ENCODE results near the gene TMEM109.

TMEM109 gene

DNA sequence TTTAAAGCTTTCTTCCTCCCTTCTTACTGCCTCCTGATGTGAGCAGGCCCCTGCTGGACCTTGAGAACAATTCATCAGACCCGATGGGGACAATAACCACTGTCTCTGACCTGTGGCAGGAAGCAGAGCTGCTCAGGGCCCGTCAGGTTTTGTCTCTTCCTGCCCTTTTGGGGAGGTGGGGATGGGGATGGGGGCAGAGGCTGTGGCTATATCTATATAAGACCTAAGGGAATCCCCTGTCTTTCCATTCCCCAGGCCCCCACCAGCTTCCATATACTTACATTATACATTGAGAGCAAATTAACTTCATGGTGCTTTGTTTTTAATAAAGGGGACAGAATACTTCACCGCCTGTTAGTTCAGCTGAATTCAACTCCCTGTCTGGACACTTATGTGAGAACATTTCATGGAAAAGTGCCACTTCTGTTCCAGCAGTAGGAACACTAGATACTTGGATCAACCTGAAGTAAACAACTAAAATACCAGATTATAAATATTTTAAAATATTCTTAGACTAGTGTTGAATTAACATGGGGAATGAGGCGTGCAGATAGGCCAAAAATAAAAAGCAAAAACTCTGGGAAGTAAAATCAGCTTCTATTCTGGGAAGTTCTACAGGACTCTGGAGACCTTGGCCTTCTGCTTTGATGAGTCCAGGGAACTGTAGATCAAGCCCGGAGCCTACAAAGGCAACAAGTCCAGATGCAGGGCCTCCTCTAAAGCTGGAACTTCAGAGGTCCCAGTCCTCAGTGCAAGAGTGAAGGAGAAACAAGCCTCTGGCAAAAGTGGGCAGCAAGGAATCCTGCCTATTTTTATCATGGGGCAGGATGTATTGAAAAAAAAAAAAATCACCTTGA, 35.5 kb upstream of the TMEM109 start:
- ChIA-PET POLR2A (no interaction called here), CTCF (interaction anchor here (0.9 to 1.2 kb wide), 4 partner anchors 9 to 21 kb away, joined by 3 to 5 read pairs (median 4); no protein-coding TSS in a partner anchor)
- Histone ChIP-seq H3K36me3 (ENCODE audit: control insufficient read depth in 2 of 2, insufficient read depth in 1 of 2, low read length in 2 of 2) (peaks cover 0 to 28% of the 10 kb centered on the region in 2 experiments; a peak in 1 of 3 replicates), H3K27ac (ENCODE audit: extremely low read depth, low read depth, low read length) (no peak overlapping the region), H3K4me3 (ENCODE audit: low read depth, low read length) (no peak overlapping the region), H3K4me1 (ENCODE audit: control insufficient read depth, insufficient read depth, low read length) (no peaks in the 10 kb centered on the region), H3K9me3 (ENCODE audit: control insufficient read depth, insufficient read depth, low read depth, low read length) (no peaks in the 10 kb centered on the region)
- TF ChIP-seq KLF10 (tag by site-specific recombination; IDR thresholded peaks at IDR 0.05): no peak
- no peak for TF ChIP-seq ZNF560 (tag by site-specific recombination; IDR thresholded peaks at IDR 0.05; ENCODE audit: borderline replicate concordance)
- TF ChIP-seq, protein P1, sequence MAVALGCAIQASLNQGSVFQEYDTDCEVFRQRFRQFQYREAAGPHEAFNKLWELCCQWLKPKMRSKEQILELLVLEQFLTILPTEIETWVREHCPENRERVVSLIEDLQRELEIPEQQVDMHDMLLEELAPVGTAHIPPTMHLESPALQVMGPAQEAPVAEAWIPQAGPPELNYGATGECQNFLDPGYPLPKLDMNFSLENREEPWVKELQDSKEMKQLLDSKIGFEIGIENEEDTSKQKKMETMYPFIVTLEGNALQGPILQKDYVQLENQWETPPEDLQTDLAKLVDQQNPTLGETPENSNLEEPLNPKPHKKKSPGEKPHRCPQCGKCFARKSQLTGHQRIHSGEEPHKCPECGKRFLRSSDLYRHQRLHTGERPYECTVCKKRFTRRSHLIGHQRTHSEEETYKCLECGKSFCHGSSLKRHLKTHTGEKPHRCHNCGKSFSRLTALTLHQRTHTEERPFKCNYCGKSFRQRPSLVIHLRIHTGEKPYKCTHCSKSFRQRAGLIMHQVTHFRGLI (tag by site-specific recombination; IDR thresholded peaks at IDR 0.05): no peak
- TF ChIP-seq ZBTB17 (tag by site-specific recombination; IDR thresholded peaks at IDR 0.05): no peak
- TF ChIP-seq, protein P2, sequence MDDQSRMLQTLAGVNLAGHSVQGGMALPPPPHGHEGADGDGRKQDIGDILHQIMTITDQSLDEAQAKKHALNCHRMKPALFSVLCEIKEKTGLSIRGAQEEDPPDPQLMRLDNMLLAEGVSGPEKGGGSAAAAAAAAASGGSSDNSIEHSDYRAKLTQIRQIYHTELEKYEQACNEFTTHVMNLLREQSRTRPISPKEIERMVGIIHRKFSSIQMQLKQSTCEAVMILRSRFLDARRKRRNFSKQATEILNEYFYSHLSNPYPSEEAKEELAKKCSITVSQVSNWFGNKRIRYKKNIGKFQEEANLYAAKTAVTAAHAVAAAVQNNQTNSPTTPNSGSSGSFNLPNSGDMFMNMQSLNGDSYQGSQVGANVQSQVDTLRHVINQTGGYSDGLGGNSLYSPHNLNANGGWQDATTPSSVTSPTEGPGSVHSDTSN (CRISPR knock-in tag; IDR thresholded peaks at IDR 0.05): no peak
- TF ChIP-seq, protein P3, sequence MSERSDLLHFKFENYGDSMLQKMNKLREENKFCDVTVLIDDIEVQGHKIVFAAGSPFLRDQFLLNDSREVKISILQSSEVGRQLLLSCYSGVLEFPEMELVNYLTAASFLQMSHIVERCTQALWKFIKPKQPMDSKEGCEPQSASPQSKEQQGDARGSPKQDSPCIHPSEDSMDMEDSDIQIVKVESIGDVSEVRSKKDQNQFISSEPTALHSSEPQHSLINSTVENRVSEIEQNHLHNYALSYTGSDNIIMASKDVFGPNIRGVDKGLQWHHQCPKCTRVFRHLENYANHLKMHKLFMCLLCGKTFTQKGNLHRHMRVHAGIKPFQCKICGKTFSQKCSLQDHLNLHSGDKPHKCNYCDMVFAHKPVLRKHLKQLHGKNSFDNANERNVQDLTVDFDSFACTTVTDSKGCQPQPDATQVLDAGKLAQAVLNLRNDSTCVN (tag by site-specific recombination; optimal IDR thresholded peaks at IDR 0.05): no peak
- no peak for TF ChIP-seq ZNF610 (tag by site-specific recombination; IDR thresholded peaks at IDR 0.05; ENCODE audit: borderline replicate concordance)
- TF ChIP-seq ZFP3 (tag by site-specific recombination; IDR thresholded peaks at IDR 0.05; ENCODE audit: low read depth): no peak
- no peak for TF ChIP-seq ZBTB7A (tag by site-specific recombination; IDR thresholded peaks at IDR 0.05; ENCODE audit: low read depth)

DNA sequence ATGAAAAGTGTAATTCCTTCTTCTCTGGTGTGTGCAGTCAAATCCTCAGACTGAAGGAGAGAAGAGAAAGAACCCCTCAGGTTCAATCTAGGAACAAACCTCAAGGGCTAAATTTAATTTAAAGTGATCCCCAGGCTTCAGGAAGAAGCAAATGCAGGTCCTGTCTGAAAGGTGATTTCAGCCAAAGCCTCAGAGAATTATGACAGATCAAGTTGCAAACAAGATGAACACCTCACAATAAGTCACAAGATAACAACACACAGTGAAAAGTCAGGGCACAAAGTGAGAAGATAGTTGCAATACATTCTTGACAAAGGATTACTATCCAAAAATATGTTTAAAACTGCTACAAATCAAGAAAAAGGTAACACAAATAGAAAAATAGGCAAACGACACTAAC, 34.9 kb upstream of the TMEM109 start:
- ChIA-PET POLR2A (no interaction called here), CTCF (interaction anchor here (0.9 to 1.1 kb wide), 3 partner anchors 8 to 12 kb away, joined by 3 to 4 read pairs (median 4); no protein-coding TSS in a partner anchor)
- TF ChIP-seq, protein P3 (tag by site-specific recombination; optimal IDR thresholded peaks at IDR 0.05): no peak

DNA sequence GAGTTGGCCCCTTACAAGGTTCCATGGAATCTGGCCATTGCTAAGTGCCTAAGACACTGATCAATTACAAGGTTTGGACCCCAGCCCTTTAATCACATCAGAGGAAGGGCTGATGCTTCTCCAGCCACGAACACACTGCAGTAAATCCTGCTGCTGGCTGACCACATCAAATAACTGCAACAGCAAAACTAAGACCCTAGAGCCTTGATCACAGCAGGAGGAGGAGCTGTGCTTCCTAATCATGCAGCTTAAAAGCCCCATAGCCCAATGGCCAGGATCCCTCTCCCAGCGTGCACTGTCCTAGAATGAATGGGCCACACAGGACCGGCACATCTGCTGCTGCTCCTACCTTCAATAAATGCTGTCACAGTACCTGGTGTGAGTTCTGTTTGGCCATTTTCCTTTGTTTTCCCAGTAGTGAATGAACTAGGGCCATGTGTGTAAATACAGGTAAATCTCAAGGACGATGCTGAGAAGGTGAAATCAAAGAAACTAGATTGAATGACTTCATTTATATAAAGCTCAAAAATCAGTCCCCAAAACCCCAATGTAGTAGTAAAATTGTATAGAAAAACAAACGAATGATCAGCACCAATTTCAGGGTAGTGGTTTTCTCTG, 33.9 kb upstream of the TMEM109 start:
- TF ChIP-seq ZNF48 (tag by site-specific recombination; IDR thresholded peaks at IDR 0.05): no peak
- H3K4me1 ChIP-seq (ENCODE audit: control insufficient read depth, insufficient read depth, low read length): no peaks in the 10 kb centered on the region
- no peaks in the 10 kb centered on the region for H3K9me3 ChIP-seq (ENCODE audit: control insufficient read depth, insufficient read depth, low read depth, low read length)
- ChIA-PET CTCF (interaction anchor here (1.1 kb wide), 1 partner anchor 20 kb away, joined by 6 read pairs; no protein-coding TSS in a partner anchor), POLR2A (no interaction called here)
- peaks cover 0 to 28% of the 10 kb centered on the region in 2 experiments; a peak in 1 of 3 replicates for H3K36me3 ChIP-seq (ENCODE audit: control insufficient read depth in 2 of 2, insufficient read depth in 1 of 2, low read length in 2 of 2)
- H3K27ac ChIP-seq (ENCODE audit: extremely low read depth, low read depth, low read length): no peak overlapping the region
- H3K4me3 ChIP-seq (ENCODE audit: low read depth, low read length): no peak overlapping the region

More for the DNA sequence above, 34.9 kb upstream of the TMEM109 start:
- no peaks in the 10 kb centered on the region for H3K9me3 ChIP-seq (ENCODE audit: control insufficient read depth, insufficient read depth, low read depth, low read length)
- H3K36me3 ChIP-seq (ENCODE audit: control insufficient read depth in 2 of 2, insufficient read depth in 1 of 2, low read length in 2 of 2): peaks cover 0 to 28% of the 10 kb centered on the region in 2 experiments; a peak in 1 of 3 replicates
- H3K4me3 ChIP-seq (ENCODE audit: low read depth, low read length): no peak overlapping the region
- H3K27ac ChIP-seq (ENCODE audit: extremely low read depth, low read depth, low read length): no peak overlapping the region
- H3K4me1 ChIP-seq (ENCODE audit: control insufficient read depth, insufficient read depth, low read length): no peaks in the 10 kb centered on the region

All from HEK293 (cell line).